OCI-LY3 (cell line): ENCODE results near the gene ZNF611.
"Not testable (repeated sequence)": the region's sequence is repeated elsewhere in the genome, so short reads cannot be mapped to it uniquely, and the experiment has no call there.

Experiments used
- H2AFZ ChIP-seq: fragments of 200-600, 300-600 bp; shearing (Covaris generic); 2 replicates; pipeline ENCODE4 v1.6.0; 2014; ENCODE audit warnings: antibody characterized with exemption, low read depth, low read length
- H3K27ac ChIP-seq: fragments of 200-600, 300-600 bp; sonication (generic); 2 replicates; pipeline ENCODE4 v1.5.1; 2014; ENCODE audit warnings: mild to moderate bottlenecking, low read length, moderate library complexity, mixed read lengths
- H3K27me3 ChIP-seq: fragments of 200-600, 300-600 bp; sonication (generic); 2 replicates; pipeline ENCODE4 v1.6.1; 2014; ENCODE audit warnings: low read depth, low read length, mixed read lengths
- H3K36me3 ChIP-seq: fragments of 200-600, 300-600 bp; sonication (generic); replicated peaks from 2 replicates; pipeline ENCODE3; 2014; ENCODE audit warnings: low read depth, low read length, mixed read lengths
- H3K4me1 ChIP-seq: fragments of 300-600, 200-600 bp; sonication (generic); 2 replicates; pipeline ENCODE4 v1.6.1; 2014; ENCODE audit warnings: low read length, mixed read lengths
- H3K4me2 ChIP-seq: fragments of 200-600, 300-600 bp; sonication (generic); 2 replicates; pipeline ENCODE4 v1.6.1; 2014; ENCODE audit warnings: low read length, mixed read lengths
- H3K4me3 ChIP-seq: fragments of 300-600, 200-600 bp; sonication (generic); 2 replicates; pipeline ENCODE4 v1.5.1; 2014; ENCODE audit warnings: antibody characterized with exemption, mild to moderate bottlenecking, low read length, moderate library complexity
- H3K79me2 ChIP-seq: fragments of 300-600, 200-600 bp; shearing (Covaris generic); 2 replicates; pipeline ENCODE4 v1.6.1; 2014; ENCODE audit warnings: mild to moderate bottlenecking, low read length, mixed read lengths
- H3K9ac ChIP-seq: fragments of 300-600, 200-600 bp; shearing (Covaris generic); 2 replicates; pipeline ENCODE4 v1.6.0; 2014; ENCODE audit warnings: mild to moderate bottlenecking, low read length, moderate library complexity
- H3K9me3 ChIP-seq: fragments of 200-600, 300-600 bp; shearing (Covaris generic); 2 replicates; pipeline ENCODE4 v1.6.1; 2014; ENCODE audit warnings: low read length, mixed read lengths; ENCODE audit not compliant: insufficient read depth
- H4K20me1 ChIP-seq: fragments of 200-600, 300-600 bp; sonication (generic); 2 replicates; pipeline ENCODE4 v1.6.1; 2016; ENCODE audit warnings: low read length, mixed read lengths; ENCODE audit not compliant: insufficient read depth
- EZH2phosphoT487 ChIP-seq: fragments of 200-600 bp; shearing (Covaris generic); IDR thresholded peaks from 2 replicates; pipeline ENCODE4 v1.6.1; 2018; ENCODE audit warnings: antibody characterized with exemption, mixed run types, low read depth
- TF ChIP-seq, protein P1 (sequence below): fragments of 200-600, 300-600 bp; sonication (generic); IDR thresholded peaks from 2 replicates; pipeline ENCODE4 v1.5.1; 2014; ENCODE audit warnings: antibody characterized with exemption, low read length, low read depth

The ZNF611 gene

DNA sequence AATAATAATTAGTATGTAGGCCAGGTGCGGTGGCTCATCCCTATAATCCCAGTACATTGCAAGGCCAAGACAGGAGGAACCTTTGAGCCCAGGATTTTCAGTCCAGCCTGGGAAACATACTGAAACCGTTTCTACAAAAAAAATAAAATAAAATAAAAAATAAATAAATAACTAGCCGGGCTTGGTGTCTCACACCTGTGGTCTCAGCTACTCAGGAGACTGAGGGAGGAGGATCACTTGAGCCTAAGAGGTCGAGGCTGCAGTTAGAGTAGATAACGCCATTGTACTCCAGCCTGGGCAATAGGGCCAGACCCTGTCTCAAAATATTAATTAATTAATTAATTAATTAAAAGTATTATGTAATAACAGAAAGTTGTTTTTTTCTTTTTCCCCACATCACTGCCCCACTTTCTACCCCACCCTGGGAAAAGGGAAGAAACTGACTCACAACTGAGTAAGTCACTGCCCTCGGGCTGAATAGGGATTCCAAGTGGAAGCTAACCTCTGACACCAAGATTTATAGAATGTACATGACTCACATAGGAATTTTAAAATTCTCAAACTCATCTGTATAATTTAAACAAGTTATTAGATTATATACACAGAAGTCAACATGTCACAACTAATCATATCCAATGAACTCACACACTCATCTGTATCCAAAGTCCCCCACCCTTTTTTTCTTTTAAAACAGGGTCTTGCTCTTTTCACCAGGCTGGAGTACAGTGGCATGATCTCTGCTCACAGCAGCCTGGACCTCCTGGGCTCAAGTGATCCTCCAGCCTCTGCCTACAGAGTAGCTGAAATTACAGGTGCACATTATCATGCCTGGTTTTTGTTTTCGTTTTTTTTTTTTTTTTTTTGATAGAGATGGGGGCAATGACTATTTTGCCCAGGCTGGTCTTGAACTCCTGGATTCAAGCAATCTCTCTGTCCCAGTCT is 12.5 kb downstream of the ZNF611 start:
- H3K27ac ChIP-seq, result no peak overlapping the region
- H3K9me3 ChIP-seq, result no peaks in the 10 kb centered on the region
- no peak for TF ChIP-seq EZH2phosphoT487
- TF ChIP-seq, protein P1, sequence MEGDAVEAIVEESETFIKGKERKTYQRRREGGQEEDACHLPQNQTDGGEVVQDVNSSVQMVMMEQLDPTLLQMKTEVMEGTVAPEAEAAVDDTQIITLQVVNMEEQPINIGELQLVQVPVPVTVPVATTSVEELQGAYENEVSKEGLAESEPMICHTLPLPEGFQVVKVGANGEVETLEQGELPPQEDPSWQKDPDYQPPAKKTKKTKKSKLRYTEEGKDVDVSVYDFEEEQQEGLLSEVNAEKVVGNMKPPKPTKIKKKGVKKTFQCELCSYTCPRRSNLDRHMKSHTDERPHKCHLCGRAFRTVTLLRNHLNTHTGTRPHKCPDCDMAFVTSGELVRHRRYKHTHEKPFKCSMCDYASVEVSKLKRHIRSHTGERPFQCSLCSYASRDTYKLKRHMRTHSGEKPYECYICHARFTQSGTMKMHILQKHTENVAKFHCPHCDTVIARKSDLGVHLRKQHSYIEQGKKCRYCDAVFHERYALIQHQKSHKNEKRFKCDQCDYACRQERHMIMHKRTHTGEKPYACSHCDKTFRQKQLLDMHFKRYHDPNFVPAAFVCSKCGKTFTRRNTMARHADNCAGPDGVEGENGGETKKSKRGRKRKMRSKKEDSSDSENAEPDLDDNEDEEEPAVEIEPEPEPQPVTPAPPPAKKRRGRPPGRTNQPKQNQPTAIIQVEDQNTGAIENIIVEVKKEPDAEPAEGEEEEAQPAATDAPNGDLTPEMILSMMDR, result no peak
- no peaks in the 10 kb centered on the region for H3K4me1 ChIP-seq
- H3K4me2 ChIP-seq, result no peak overlapping the region
- no peak overlapping the region for H3K9ac ChIP-seq
- H3K79me2 ChIP-seq, result no peaks in the 10 kb centered on the region
- no peak overlapping the region for H2AFZ ChIP-seq
- H3K4me3 ChIP-seq, result no peak overlapping the region
- no peaks in the 10 kb centered on the region for H4K20me1 ChIP-seq
- peaks cover 21% of the 10 kb centered on the region for H3K36me3 ChIP-seq
- H3K27me3 ChIP-seq, result no peaks in the 10 kb centered on the region

- not testable (repeated sequence) for H3K27me3 ChIP-seq, H3K9ac ChIP-seq, H2AFZ ChIP-seq, H3K4me1 ChIP-seq, H3K9me3 ChIP-seq, H3K79me2 ChIP-seq, H3K4me2 ChIP-seq, H3K4me3 ChIP-seq, H3K27ac ChIP-seq, H4K20me1 ChIP-seq
- peaks cover 15% of the 10 kb centered on the region for H3K36me3 ChIP-seq
Measured at GRCh38 chr19:52720541-52720940, 14.3 kb downstream of the ZNF611 start.

- Histone ChIP-seq H4K20me1 (no peaks in the 10 kb centered on the region), H3K27ac (no peak overlapping the region), H3K36me3 (peaks cover 25% of the 10 kb centered on the region), H3K4me1 (no peaks in the 10 kb centered on the region), H3K79me2 (no peaks in the 10 kb centered on the region), H3K9me3 (no peaks in the 10 kb centered on the region), H3K4me3 (no peak overlapping the region), H3K4me2 (no peak overlapping the region), H3K27me3 (no peaks in the 10 kb centered on the region), H3K9ac (no peak overlapping the region), H2AFZ (no peak overlapping the region)
- TF ChIP-seq EZH2phosphoT487, result no peak
- TF ChIP-seq, protein P1, result no peak
Measured at GRCh38 chr19:52716522-52716921, 18.3 kb downstream of the ZNF611 start.

GRCh38 chr19:52715902-52716301 is 18.9 kb downstream of the ZNF611 start:
- H3K9ac ChIP-seq, H3K79me2 ChIP-seq, H3K27me3 ChIP-seq, H4K20me1 ChIP-seq, H3K9me3 ChIP-seq, H3K4me2 ChIP-seq, H2AFZ ChIP-seq, H3K27ac ChIP-seq, H3K4me1 ChIP-seq, H3K4me3 ChIP-seq: not testable (repeated sequence)
- H3K36me3 ChIP-seq, result peaks cover 28% of the 10 kb centered on the region

- not testable (repeated sequence) for H3K27ac ChIP-seq, H3K4me3 ChIP-seq
Measured at GRCh38 chr19:52715330-52715729, 19.5 kb downstream of the ZNF611 start.

DNA sequence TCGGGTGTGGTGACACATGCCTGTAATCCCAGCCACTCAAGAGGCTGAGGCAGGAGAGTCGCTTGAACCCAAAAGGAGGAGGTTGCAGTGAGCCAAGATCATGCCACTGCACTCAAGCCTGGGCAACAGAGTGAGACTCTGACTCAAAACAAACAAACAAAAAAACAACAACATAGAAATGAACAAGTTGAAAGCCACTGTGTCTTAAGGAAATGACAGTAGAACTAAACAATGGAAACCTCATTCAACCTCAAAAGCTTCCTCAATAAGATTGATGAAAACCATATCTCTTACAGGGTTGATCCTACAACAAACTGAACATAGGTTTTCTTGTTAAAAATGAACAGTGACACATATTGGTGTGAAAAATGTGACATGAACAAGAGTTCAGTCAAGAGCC is 21.8 kb downstream of the ZNF611 start:
- H3K4me3 ChIP-seq, H3K9me3 ChIP-seq, H3K4me1 ChIP-seq, H3K79me2 ChIP-seq, H4K20me1 ChIP-seq, H3K27me3 ChIP-seq, H3K27ac ChIP-seq, H3K4me2 ChIP-seq, H3K9ac ChIP-seq, H2AFZ ChIP-seq: not testable (repeated sequence)
- H3K36me3 ChIP-seq, result peaks cover 42% of the 10 kb centered on the region

More at GRCh38 chr19:52715330-52715729, 19.5 kb downstream of the ZNF611 start:
- not testable (repeated sequence) for H3K27me3 ChIP-seq, H3K4me2 ChIP-seq, H3K9me3 ChIP-seq, H3K4me1 ChIP-seq, H3K9ac ChIP-seq, H2AFZ ChIP-seq, H3K79me2 ChIP-seq, H4K20me1 ChIP-seq
- peaks cover 29% of the 10 kb centered on the region for H3K36me3 ChIP-seq

GRCh38 chr19:52711661-52712060 is 23.2 kb downstream of the ZNF611 start:
- not testable (repeated sequence) for H3K27me3 ChIP-seq, H3K4me2 ChIP-seq, H3K4me3 ChIP-seq, H3K79me2 ChIP-seq, H2AFZ ChIP-seq, H3K9me3 ChIP-seq, H4K20me1 ChIP-seq, H3K9ac ChIP-seq, H3K4me1 ChIP-seq, H3K27ac ChIP-seq
- H3K36me3 ChIP-seq, result peaks cover 50% of the 10 kb centered on the region
